ENCODE measurements around the gene MBP.

DNA sequence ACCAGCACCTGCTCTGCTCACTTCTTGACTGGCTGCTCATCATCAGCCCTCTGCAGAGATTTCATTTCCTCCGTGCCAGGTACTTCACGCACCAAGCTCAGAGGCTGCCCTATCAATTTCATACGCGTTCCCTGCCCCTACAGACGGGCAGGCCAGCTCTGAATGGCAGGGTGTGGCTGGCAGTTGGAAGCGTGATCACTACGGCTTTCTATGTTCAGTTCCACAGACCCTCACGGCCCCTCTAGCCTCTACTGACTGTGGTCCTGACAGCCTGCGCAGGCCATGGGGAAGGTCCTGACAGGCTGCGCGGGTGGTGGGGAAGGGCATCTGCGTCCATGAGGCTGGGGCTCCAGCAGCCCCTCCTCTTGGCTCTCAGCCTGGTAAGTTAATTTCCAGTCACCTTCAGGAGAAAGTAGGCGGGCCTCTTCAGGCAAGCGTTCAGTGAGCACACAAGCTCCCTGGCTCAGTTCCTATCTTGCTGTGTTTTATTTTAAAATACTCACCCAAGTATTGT lies 155.4 kb downstream of the MBP start:
- TF ChIP-seq MAZ (IDR thresholded peaks at IDR 0.05; ENCODE audit: borderline replicate concordance, low read depth, low read length) (no peak), RAD21 (IDR thresholded peaks at IDR 0.05; ENCODE audit: low read length) (no peak), POLR2A (IDR thresholded peaks at IDR 0.05; ENCODE audit: low read depth, low read length) (no peak), RFX5 (IDR thresholded peaks at IDR 0.05; ENCODE audit: low read depth, low read length) (no peak)
- TF ChIP-seq, protein P1, sequence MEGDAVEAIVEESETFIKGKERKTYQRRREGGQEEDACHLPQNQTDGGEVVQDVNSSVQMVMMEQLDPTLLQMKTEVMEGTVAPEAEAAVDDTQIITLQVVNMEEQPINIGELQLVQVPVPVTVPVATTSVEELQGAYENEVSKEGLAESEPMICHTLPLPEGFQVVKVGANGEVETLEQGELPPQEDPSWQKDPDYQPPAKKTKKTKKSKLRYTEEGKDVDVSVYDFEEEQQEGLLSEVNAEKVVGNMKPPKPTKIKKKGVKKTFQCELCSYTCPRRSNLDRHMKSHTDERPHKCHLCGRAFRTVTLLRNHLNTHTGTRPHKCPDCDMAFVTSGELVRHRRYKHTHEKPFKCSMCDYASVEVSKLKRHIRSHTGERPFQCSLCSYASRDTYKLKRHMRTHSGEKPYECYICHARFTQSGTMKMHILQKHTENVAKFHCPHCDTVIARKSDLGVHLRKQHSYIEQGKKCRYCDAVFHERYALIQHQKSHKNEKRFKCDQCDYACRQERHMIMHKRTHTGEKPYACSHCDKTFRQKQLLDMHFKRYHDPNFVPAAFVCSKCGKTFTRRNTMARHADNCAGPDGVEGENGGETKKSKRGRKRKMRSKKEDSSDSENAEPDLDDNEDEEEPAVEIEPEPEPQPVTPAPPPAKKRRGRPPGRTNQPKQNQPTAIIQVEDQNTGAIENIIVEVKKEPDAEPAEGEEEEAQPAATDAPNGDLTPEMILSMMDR (conservative IDR thresholded peaks at IDR 0.05; ENCODE audit: low read depth, low read length), result no peak
- TF ChIP-seq, protein P2, sequence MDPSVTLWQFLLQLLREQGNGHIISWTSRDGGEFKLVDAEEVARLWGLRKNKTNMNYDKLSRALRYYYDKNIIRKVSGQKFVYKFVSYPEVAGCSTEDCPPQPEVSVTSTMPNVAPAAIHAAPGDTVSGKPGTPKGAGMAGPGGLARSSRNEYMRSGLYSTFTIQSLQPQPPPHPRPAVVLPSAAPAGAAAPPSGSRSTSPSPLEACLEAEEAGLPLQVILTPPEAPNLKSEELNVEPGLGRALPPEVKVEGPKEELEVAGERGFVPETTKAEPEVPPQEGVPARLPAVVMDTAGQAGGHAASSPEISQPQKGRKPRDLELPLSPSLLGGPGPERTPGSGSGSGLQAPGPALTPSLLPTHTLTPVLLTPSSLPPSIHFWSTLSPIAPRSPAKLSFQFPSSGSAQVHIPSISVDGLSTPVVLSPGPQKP (IDR thresholded peaks at IDR 0.05; ENCODE audit: borderline replicate concordance, low read depth, low read length), result no peak

All from IMR-90 (cell line).